ENCODE results near the gene AKAP8L.

AKAP8L gene

GRCh38 chr19:15418579-15419412 is at the start of gene AKAP8L:
TSS of gene AKAP8L (minus strand) at chr19:15418988. CDS start at chr19:15418923, 65 bp downstream.
- peak; percentile 100 for DNase-seq (ENCODE audit: low read depth)
- TF ChIP-seq CTCF (IDR thresholded peaks at IDR 0.05; ENCODE audit: insufficient read depth, low read depth, low read length, missing control alignments): peak; percentile 89
- H3K4me3 ChIP-seq (ENCODE audit: low read depth, low read length): peak within 1 kb of the TSS; percentile 96

GRCh38 chr19:15467734-15468214 is 49.0 kb upstream of the AKAP8L start:
- TF ChIP-seq CTCF (IDR thresholded peaks at IDR 0.05; ENCODE audit: insufficient read depth, low read depth, low read length, missing control alignments): no peak
- H3K4me3 ChIP-seq (ENCODE audit: low read depth, low read length): no peak overlapping the region
- no peak for DNase-seq (ENCODE audit: low read depth)

GRCh38 chr19:15466851-15467733 is 48.3 kb upstream of the AKAP8L start:
- TF ChIP-seq CTCF (IDR thresholded peaks at IDR 0.05; ENCODE audit: insufficient read depth, low read depth, low read length, missing control alignments): no peak
- peak; percentile 96 for DNase-seq (ENCODE audit: low read depth)
- no peak overlapping the region for H3K4me3 ChIP-seq (ENCODE audit: low read depth, low read length)

- TF ChIP-seq CTCF (IDR thresholded peaks at IDR 0.05; ENCODE audit: insufficient read depth, low read depth, low read length, missing control alignments): no peak
- H3K4me3 ChIP-seq (ENCODE audit: low read depth, low read length): peak within 1 kb of the TSS; percentile 73
- DNase-seq (ENCODE audit: low read depth): peak; percentile 86
Observed at GRCh38 chr19:15464394-15465385, 45.9 kb upstream of the AKAP8L start, which contains the start of gene RASAL3. TSS of gene RASAL3 (minus strand) at chr19:15464544. CDS start at chr19:15464358, 186 bp downstream.

- DNase-seq (ENCODE audit: low read depth): peak; percentile 90
- TF ChIP-seq CTCF (IDR thresholded peaks at IDR 0.05; ENCODE audit: insufficient read depth, low read depth, low read length, missing control alignments): peak; percentile 3
- peak overlapping the region; percentile 73 for H3K4me3 ChIP-seq (ENCODE audit: low read depth, low read length)
Observed at GRCh38 chr19:15463861-15464371, 45.1 kb upstream of the AKAP8L start.

Measured in GM12865 (cell line).